HG03469 (cell line): ENCODE results near the gene GABBR1.

Experiments
- ATAC-seq: cut with Tn5 transposase; IDR thresholded peaks from one replicate; pipeline ENCODE4 v1.9.1; 2021; ENCODE audit warnings: mild to moderate bottlenecking, moderate library complexity, moderate number of reproducible peaks; ENCODE audit not compliant: unreplicated experiment

The GABBR1 gene

GRCh38 chr6:29655658-29656057 lies 22.7 kb upstream of the GABBR1 start:
- no peak for ATAC-seq

DNA sequence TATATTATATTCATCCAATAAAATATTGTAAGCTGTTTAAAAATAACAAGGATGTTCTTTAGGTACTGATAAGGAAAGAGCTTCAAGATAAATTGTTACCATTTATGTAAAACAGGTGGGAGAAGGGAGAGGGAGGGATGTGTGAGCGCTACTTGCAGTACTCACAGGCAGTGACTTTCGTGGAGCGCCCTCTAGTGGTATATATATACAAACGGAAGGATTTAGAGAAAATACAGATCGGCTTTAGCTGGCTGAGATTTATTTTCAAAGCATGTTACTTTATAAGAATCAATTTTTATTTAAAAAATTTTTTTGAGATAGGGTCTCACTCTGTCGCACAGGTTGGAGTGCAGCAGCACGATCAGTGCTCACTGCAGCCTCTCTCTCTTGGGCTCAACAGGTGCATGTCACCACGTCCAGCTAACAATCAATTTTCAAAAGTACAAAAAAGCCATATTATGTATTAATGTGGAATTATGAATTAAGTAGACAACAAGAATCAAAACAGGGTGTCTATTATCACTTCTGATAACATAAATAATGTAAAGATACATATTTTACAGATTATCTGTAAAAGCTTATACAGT lies 20.6 kb upstream of the GABBR1 start:
- ATAC-seq: no peak

DNA sequence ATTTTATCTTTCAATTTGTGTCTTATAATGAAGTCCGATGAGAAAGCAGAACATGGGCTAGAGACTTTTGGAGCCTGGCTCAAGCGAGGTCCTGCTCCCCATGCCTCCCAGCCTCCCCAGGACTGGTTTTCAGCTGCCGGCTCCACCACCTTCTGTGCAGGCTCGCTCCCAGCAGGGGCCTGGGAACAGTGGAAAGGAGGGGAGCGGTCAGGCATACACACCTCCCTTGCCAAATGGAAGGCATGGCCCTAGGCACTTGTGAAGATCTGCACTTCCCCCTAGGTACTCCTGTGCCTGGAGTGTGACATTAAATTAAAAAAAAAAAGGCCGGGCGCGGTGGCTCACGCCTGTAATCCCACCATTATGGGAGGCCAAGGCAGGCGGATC lies 19.2 kb upstream of the GABBR1 start:
- ATAC-seq: no peak

DNA sequence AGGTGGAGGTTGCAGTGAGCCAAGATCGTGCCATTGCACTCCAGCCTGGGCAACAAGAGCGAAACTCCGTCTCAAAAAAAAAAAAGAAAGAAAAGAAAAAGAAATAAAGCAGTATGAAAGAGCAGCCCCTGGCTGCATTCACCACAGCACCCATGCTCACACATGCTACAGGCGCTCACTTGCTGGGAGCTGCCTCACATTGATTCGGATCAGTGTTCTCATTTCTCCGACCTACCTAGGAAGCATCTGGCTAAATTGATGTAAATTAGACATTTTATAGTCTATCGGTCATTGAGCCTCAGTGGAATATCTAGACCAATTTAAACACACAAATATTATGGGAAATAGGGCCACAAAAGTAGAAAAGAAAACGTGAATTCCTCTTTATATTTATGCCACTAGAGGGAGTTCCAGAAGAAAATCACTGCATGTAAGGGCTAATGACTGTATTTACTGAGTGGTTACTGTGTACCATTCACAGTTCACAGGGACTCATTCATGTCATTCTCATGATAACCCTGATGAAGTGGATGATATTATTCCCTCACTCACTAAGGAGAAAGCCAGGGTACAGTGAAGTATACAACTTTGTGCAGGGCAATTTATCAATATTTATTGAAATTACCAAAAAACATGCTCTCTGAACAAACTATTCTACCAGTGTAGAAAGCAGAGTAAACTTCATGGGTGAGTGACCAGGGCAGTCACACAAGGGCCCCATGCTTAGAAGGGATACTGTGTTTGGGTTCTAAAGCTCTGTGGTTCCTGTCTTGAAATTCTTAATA lies 18.6 kb upstream of the GABBR1 start:
- no peak for ATAC-seq

DNA sequence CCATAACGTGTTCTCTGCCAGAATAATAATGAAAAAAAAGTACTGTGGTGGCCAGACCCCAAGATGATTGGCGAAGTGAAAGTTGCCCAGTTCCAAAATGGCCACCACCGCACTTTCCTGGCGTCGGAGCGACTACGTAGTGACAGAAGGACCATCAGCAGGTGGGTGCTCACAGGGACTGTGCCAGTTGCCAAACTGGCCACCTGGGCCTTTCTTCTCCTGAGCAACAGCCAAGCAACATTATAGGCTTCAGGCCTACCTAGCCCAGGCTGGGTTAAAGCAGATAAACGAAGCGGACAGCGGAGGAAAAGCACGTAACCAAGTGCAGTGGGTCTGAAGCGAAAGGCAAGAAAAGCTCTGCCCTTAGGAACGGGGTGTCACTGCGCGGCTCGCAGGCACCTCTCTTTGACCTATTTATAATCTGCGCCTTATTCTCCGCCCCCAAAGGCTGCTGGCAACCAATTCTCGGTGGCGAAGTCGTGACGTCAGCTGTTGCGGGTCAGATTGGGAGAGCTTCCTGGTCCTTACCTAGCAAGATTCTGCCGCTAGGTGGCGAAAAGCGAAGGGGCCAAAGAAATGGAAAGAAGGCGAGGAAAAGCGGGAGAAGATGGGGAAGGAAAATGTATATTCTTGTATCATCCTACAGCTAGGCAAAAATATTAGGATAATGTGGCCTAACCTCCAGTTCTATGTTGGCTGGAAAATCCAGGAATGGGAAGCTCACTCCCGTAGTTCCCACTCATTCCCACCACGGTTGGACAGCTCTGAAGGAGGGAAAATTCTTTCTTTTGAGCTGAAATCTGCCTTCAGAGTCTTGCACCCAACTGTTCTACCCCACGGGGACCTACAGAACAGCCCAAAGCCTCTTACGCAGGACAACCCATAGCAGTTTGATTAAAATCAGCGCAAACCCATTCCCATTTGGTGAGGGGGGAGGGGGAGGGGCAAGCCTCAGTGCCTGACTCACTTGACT lies 17.0 kb upstream of the GABBR1 start:
- peak; percentile 82 for ATAC-seq

DNA sequence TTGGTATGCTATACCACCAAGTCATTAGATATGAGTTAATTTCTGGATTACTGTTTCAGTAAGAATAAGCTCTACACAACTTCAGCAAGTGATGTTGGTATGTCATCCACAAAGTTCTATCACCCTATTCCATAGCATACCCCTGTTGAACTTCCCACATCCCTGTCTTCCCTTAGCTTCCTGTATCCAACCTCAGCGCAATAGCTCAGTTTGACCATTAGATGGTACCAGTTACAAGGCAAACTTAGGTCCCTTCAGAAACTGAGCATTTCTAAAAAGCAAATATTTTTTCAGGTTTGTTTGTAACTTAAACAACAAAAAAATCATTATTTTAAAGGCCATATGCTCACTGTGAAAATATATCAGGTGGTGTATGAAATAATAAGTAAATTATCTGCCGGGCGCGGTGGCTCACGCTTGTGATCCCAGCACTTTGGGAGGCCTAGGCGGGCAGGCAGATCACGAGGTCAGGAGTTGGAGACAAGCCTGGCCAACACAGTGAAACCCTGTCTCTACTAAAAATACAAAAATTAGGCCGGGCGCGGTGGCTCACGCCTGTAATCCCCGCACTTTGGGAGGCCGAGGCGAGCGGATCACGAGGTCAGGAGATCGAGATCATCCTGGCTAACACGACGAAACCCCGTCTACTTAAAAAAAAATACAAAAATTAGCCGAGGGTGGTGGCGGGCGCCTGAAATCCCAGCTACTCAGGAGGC lies 15.1 kb upstream of the GABBR1 start:
- ATAC-seq: no peak

DNA sequence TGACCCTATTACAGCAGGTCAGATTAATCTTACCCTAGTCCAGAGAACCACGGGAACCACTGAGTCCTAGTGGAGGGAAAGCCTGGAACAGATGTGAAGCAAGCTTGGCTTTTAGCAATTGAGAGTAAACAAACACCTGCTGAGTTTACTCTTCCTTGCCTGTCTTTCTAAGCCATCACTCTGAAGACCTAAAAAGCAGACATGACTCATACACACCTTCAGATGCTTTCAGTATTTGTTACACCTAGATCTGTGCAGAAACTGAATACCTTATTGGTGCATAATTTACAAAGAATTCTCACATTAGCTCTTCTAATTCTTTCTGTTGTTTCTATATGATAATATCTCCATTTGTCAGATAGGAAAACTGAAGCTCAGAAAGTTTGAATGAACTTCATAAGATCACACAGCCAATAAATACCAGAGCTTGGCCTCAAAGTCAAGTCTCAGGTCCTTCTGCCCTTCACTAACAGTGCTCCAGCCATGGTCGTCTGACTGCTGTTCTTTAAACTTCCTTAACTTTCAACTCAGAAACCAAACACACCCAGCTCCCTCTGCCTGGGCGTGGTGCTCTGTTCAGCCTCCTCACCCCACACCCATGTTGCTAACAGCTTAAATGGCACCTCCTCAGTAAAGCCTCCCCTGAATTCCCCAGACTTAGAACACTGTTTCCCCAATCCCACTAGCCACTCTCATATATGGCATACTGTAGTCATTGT lies 8.6 kb upstream of the GABBR1 start:
- no peak for ATAC-seq

DNA sequence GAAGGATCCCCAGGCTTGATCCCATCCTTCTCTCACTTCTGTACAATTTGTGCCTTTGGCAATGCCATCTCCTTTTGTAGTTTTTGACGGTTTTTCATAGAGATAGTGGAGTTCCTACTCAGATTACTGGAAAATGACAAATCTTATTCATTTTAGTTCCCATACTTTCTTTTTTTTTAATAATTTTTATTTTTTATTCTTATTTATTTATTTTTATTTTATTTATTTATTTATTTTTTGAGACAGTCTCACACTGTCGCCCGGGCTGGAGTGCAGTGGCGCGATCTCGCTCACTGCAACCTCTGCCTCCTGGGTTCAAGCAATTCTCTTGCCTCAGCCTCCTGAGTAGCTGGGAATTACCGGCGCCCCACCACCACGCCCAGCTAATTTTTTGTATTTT lies 4.3 kb upstream of the GABBR1 start:
- no peak for ATAC-seq

- no peak for ATAC-seq
Measured at GRCh38 chr6:29633534-29633905, 537 bp upstream of the GABBR1 start.

- no peak for ATAC-seq
Measured at GRCh38 chr6:29631860-29632731, 887 bp downstream of the GABBR1 start.

DNA sequence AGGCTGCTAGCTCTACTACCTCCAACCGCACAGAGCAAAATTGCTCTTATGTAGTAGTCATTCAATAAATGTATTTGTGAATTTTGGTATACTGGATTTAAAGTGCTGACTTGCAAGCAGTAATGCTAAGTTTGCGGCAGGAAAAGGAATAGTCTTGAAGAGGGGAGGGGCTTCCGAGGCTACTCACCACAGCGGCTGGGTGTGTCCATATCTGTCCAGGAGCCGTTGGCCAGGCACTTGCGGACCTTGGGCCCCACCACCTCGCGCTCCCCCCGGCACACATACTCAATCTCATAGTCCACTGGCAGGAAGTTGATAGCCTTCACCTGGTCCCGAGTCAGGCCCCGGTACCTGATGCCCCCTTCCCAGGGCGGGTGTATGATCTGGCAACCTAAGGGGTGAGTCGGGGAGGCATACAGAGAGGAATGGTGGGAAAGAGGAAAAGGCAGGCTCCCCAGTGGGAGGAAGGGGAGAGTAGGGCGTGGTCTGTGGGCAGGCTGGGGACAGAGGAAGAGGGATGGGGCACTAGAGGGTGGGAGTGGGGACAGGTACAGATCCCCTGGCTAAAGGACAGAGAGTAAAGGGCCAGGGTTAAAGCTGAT lies 1.7 kb downstream of the GABBR1 start:
- no peak for ATAC-seq

DNA sequence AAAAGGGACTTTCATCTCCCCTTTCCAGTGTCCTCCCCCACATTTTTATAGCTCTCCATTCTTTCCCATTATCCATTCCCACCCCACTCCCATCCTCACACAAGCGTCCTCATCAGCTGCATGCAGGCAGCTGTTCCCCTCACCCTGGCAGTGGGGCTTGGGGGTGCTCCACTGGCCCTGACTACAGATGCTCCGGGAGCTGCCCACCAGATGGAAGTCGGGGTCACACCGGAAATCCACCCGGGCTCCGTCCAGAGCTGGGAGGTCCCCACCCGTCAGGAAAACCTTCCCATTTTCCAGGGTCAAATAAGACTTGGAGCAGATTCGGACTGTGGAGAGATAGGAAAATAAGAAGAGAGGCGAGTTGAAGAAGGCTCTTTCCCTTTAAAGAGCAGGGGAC lies 2.7 kb downstream of the GABBR1 start:
- ATAC-seq: no peak

GRCh38 chr6:29629571-29629970 lies 3.4 kb downstream of the GABBR1 start:
- no peak for ATAC-seq

DNA sequence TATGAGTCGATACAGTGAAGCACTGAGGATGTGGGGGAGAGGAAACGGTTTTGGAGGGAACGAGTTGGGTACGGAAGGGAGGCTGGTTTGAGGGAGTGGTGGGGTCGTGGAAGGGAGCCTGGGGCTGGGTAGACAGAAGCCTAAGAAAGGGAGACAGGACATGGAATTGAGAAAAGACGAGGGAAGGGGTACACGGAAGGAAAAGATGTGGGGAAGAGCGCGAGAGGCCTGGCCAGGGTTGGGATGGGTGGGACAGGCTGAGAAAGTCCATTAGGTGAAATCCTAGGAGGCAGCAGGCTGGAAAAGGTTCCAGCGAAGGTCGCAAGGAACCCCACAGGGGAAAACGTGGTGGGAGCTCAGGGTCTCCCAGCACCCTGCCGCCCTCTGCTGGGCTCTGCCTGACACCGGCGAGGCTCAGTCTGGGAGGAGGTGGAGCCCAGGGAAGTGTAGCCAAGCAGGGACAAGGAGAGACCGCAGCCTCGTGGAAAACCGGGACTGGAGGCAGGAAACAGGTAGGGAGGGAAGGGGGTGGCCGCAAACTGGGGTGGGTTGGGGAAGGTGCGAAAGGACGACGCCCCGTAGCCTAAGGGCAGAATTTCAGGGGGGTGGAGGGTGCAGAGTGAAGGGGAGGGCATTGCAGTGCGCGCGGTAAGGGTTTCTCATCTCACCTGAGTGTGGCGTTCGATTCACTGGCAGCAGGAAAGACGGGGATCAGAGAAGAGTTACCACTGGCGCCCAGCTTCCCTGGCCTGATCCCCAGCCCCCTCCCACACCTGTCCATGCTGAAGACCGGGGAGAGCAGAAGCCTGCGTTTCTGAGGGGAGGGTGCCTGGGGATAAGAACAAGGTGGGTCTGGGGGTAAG lies 4.3 kb downstream of the GABBR1 start:
- ATAC-seq: no peak

GRCh38 chr6:29627755-29628418 lies 5.1 kb downstream of the GABBR1 start:
- no peak for ATAC-seq

- no peak for ATAC-seq
Measured at GRCh38 chr6:29626948-29627754, 5.8 kb downstream of the GABBR1 start.
